Anterior cingulate cortex (tissue), 58 donors: ENCODE results near the gene GPC3.
"Not testable (repeated sequence)": the region's sequence is repeated elsewhere in the genome, so short reads cannot be mapped to it uniquely, and the experiment has no call there.

Source experiments
- DNase-seq, 58 donors: peaks; one replicate each; lab custom pipeline; 2025; lab: John Stamatoyannopoulos, UW

GPC3 gene

GRCh38 chrX:133907606-133908005 is 77.8 kb downstream of the GPC3 start:
- DNase-seq: no peak

GRCh38 chrX:133905305-133905704 is 80.1 kb downstream of the GPC3 start:
- DNase-seq: no peak

GRCh38 chrX:133897593-133898163 is 87.7 kb downstream of the GPC3 start:
- no peak for DNase-seq

DNA sequence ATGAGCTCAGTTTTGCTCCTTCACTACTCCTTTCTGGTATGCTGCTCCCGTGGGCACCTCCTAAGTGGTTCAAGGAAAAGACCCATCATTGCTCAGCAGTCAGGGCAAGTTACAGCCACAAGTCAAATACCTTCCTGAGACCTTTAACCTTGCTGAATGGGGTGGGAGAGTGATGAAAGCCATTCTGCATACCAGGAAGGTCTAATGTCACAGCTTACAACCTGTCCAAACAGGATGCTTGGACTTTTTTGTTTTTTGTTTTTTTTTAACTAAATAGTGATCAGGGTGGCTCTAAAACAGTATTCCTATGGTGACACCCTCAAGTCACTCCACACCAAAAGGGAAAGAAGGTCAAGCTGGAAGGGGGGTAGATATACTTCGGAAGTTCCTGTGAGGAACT is 93.1 kb downstream of the GPC3 start:
- DNase-seq: no peak

DNA sequence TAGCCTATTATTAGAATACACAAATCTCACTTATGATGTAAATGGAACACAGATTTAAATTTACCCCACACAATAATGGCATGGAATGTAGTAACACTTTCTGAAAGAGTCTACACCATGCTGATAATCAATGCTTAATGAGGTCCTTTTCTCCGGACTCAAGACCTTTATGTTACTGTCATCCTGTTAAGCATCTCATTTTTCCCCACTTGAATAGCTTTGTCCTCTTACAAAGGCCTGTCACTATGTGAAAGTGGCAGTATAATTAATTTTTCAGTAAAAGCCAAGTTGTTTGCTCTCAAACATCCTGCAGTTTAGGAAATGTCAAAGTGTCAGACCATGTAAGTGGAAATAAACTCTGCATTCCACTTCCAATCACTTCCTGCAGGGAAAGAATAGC is 96.4 kb downstream of the GPC3 start:
- no peak for DNase-seq

DNA sequence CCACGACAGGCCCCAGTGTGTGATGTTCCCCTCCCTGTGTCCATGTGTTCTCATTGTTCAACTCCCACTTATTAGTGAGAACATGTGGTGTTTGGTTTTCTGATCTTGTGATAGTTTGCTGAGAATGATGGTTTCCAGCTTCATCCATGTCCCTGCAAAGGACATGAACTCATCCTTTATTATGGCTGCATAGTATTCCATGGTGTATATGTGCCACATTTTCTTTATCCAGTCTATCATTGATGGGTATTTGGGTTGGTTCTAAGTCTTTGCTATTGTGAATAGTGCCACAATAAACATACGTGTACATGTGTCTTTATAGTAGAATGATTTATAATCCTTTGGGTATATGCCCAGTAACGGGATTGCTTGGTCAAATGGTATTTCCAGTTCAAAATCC is 97.3 kb downstream of the GPC3 start:
- not testable (repeated sequence) for DNase-seq

- no peak for DNase-seq
Measured at GRCh38 chrX:133884430-133885394, 100.7 kb downstream of the GPC3 start.

DNA sequence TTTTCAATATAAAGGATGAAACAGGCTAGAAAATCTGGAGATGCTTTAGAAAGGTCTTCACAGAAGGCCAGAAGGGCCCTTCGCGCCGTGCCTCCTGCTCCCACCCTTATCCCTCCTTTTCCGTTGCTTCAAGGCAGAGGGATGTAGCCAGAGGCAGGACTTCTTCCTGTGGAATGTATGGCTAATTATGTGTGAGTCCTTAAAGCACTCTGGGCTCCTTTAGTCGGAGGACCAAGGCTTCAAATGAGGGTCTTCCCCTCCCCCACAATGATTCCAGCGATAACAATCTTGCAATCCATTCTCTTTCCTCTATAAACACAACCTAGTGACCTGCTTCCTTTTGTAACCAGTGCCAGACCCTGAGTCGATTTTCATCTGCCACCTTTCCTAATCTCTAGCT is 103.5 kb downstream of the GPC3 start:
- no peak for DNase-seq

GRCh38 chrX:133881007-133881406 is 104.4 kb downstream of the GPC3 start:
- no peak for DNase-seq

- DNase-seq: no peak
Measured at GRCh38 chrX:133880032-133880443, 105.4 kb downstream of the GPC3 start.

DNA sequence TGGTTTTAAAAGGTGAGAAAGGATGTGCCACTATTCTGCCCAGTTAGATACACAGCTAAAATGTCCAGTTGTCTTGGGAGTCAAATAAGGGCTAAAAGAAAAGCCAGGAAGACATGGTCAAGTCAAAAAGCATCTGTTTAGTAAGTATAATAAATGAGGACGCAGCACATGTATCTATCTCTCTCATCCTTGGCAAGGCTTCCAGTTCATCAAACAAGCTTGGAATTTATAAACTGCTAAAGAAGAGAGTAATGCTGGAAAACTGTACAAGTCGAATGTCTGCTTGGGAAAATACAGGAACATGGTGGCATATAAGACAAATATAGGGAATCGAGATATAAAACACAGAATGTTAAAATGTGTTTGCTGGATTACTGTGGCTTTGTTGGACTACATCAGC is 106.7 kb downstream of the GPC3 start:
- no peak for DNase-seq

- no peak for DNase-seq
Measured at GRCh38 chrX:133876646-133877045, 108.7 kb downstream of the GPC3 start.

DNA sequence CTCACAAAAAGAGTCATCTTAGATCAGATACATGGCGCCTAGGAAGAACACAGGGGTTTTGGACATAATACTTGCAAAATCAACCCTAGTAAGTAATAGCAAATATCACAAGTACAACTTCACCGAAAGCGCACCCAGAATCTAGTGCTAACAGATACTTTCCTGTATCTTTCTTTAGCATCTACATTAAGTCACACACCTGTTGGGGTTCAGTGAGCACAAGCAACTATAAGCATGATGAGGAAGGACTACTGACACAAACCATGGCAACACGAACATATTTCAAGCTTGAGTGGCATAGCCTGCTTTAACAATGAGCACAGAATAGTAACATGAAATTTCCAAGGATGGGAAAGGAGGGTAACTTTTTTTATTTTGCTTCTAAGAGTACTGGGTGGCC is 116.1 kb downstream of the GPC3 start:
- no peak for DNase-seq

GRCh38 chrX:133868682-133869081 is 116.7 kb downstream of the GPC3 start:
- no peak for DNase-seq

GRCh38 chrX:133868250-133868649 is 117.1 kb downstream of the GPC3 start:
- no peak for DNase-seq

DNA sequence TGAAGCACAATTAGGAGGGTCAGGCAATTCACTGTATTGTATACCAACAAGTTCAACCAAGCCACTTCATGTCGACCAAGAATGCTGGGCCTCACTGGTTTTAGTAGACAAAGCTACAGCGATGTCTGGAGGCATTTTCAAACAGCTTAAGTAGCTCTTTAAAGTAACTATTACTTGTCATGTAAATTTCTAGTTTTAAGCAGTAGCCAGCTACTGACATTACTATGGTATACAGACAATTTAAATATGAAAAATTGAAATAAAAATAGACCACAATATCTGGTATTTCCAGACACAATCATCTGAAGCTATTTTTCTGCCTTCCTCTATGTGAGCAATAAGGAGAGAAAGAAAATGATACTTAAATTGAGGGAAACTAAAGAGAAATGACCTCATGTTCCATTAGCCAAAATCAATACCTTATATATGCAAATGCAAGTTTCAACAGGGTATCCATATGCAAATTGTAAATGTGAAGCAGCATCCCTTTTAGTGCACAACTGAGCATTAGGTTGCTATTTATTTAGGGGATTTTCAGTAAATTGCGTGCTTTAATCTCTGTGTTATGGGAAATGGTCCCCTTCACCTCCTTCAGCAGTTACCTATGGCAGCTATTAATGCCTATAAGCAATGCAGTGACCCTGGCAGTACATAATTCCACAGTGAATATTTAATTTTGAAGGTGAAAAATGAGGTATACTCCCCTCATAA is 119.5 kb downstream of the GPC3 start:
- DNase-seq: no peak

DNA sequence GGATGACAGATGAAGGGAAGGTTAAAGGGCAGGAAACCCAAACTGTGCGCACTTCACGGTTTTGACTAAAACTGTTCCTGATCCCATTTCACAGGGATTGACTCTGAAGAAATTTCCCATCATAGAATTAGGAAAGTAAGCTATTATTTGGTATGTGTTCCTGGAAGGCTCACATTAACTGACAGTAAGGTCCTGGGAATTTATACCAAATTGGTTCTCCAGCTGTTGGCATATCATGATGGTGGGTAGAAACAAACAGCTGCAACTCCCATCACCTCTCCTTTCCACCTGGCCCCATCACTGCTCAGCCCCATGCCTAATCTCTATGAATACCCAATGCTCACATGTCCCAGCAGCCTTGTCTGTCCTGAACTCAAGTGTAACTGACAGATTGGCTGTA is 121.2 kb downstream of the GPC3 start:
- DNase-seq: no peak

DNA sequence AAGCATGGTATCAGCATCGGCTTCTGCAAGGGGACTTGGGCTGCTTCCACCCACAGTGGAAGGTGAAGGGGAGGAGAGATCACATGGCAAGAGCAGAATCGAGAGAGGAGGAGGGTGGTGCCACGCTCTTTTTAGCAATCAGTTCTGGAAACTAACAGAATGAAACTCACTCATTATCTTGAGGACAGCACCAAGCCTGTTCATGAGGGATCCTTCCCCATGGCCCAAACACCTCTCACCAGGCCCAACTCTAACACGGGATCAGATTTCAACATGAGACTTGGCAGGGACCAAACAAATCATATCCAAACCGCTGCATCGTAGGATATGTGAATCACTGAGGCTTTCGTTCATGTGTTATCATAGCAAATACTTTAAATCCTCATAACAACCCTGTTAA is 125.5 kb downstream of the GPC3 start:
- no peak for DNase-seq

DNA sequence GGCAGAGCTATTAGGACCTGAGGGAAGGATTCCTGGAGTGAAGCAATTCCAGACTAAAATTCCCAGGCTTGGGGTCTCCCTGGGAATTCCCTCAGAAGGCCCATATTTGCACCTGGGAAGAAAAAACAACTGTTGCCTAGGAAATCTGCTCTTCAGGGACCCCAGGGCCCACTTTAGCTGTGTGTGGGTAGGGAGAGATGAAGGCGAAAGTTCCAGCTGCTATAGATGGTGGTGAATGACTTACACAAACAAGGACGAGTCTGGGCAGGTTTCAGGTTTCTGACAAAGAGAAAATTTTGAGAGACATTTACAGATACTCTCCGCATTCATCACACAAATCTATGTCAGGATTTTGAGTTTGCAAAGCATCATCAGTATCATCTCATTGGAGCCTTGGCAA is 126.1 kb downstream of the GPC3 start:
- DNase-seq: no peak

GRCh38 chrX:133857640-133858269 is 127.6 kb downstream of the GPC3 start:
- DNase-seq: no peak

- DNase-seq: no peak
Measured at GRCh38 chrX:133856819-133857218, 128.6 kb downstream of the GPC3 start.
